ENCODE measurements around the gene SLC29A4. TPM values are rescaled to one million over a fixed set of nuclear protein-coding genes. Genes with fewer than 3 reads are reported as not detected.
"Not testable (repeated sequence)": the region's sequence is repeated elsewhere in the genome, so short reads cannot be mapped to it uniquely, and the experiment has no call there.

Gene SLC29A4
- total RNA-seq, 1 donor from 2014 or later = 2.7 TPM

- Histone ChIP-seq H3K9me3 (no peaks in the 10 kb centered on the region), H3K27me3 (no peaks in the 10 kb centered on the region), H3K4me3 (no peak overlapping the region), H3K27ac (no peak overlapping the region), H3K36me3 (no peaks in the 10 kb centered on the region), H3K4me1 (no peaks in the 10 kb centered on the region)
- no peak for TF ChIP-seq POLR2A (IDR thresholded peaks at IDR 0.05)
- TF ChIP-seq, protein P1, sequence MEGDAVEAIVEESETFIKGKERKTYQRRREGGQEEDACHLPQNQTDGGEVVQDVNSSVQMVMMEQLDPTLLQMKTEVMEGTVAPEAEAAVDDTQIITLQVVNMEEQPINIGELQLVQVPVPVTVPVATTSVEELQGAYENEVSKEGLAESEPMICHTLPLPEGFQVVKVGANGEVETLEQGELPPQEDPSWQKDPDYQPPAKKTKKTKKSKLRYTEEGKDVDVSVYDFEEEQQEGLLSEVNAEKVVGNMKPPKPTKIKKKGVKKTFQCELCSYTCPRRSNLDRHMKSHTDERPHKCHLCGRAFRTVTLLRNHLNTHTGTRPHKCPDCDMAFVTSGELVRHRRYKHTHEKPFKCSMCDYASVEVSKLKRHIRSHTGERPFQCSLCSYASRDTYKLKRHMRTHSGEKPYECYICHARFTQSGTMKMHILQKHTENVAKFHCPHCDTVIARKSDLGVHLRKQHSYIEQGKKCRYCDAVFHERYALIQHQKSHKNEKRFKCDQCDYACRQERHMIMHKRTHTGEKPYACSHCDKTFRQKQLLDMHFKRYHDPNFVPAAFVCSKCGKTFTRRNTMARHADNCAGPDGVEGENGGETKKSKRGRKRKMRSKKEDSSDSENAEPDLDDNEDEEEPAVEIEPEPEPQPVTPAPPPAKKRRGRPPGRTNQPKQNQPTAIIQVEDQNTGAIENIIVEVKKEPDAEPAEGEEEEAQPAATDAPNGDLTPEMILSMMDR (IDR thresholded peaks at IDR 0.05) = no peak
- no peak for TF ChIP-seq POLR2AphosphoS5 (IDR thresholded peaks at IDR 0.05; ENCODE audit: insufficient read depth in 1 of 2, low read depth in 1 of 2)
- intact Hi-C loops (cut with DNase I) = no loop called here
- DNase-seq (ENCODE audit: extremely low spot score in 2 of 2) = no peak
These were observed 17.2 kb upstream of the SLC29A4 start for GRCh38 chr7:5265320-5266190.

DNA sequence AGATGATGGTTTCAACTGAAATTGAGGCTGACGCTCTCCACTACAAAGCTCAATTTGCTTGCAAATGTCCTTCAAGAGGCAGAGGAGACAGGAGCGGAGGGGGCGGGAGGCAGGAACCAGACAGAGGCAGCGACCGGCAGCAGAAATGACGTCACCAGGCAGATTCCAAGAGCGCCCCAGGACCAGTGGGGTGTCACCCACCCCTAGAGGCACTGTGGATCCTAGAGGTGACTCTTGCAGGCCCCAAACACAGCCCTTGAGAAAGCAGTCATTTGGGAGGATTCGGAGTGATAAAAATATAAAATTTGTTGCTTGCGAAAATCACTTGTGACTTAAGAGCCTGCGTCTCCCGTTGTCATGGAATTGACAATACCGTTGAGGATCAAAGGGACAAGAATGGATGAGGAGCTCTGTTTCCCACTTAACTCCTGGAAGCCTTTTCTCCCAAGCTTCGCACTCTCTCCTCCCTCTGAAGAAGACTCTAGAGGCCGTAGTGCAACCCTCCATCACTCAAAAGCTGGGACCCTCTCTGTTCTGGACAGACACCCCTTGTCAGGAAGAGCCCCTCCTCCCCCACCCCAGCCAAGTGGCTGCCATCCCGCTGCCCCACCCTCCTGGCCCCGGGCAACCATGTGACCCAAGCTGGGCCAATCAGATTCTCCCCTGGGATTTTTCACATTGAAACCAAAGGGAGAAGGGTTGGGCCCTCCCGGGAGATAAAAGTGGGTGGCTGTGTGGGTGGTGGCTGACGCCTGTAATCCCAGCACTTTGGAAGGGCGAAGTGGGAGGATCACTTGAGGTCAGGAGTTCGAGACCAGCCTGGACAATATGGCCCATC is 16.3 kb upstream of the SLC29A4 start:
- Histone ChIP-seq H3K36me3 (no peaks in the 10 kb centered on the region), H3K4me3 (no peak overlapping the region), H3K27ac (no peak overlapping the region), H3K9me3 (no peaks in the 10 kb centered on the region), H3K27me3 (no peaks in the 10 kb centered on the region), H3K4me1 (no peaks in the 10 kb centered on the region)
- intact Hi-C loops (cut with DNase I) = no loop called here
- no peak for DNase-seq (ENCODE audit: extremely low spot score in 2 of 2)
- TF ChIP-seq POLR2A (IDR thresholded peaks at IDR 0.05) (no peak), POLR2AphosphoS5 (IDR thresholded peaks at IDR 0.05; ENCODE audit: insufficient read depth in 1 of 2, low read depth in 1 of 2) (no peak)
- TF ChIP-seq, protein P1 (IDR thresholded peaks at IDR 0.05) = no peak

DNA sequence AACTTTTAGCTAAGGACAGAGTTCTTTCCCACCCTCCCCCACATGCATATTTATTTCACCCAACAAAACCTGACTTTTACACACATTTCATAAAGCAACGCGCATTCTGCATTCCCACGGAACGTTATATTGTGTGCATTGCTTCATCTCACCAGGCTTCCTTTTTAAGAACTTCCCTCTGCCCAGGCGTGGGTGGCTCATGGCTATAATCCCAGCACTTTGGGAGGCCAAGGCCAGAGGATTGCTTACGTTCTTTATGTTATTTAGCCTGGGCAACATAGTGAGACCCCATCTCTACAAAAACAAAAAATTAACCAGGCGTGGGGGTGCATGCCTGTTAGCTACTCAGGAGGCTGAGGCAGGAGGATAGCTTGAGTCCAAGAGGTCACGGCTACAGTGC is 14.9 kb upstream of the SLC29A4 start:
- DNase-seq (ENCODE audit: extremely low spot score in 2 of 2); H3K4me3 ChIP-seq; H3K27me3 ChIP-seq; H3K36me3 ChIP-seq; H3K4me1 ChIP-seq; intact Hi-C loops (cut with DNase I); H3K9me3 ChIP-seq; H3K27ac ChIP-seq: not testable (repeated sequence)

DNA sequence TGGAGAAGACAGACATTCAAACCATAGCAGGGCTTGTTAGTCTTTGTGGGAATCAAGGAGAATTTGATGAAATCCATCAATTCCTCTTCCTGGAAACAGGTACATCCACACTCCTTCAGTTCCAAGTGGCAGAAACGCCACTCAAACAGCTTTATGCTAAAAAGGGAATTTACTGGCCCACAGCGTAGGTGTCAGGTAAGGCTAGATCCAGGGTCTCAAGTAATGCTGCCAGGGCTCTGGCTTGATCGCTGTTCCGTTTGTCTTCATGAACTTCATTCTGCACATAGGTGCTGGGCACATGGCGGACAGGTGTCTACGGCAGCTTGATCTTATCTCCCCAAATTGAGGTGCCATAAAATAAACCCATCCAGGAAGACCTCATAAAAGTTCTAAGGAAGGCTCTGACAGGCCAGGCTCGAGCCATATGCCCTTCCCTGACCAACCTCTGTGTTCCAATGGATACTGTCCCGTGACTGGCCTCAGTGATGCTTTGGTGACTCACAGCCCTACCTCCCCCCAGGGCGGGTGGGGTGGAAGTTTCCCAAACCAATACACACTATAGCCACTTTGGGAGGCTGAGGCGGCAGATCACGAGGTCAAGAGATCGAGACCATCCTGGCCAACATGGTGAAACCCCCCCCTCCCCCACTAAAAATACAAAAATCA is 12.6 kb upstream of the SLC29A4 start:
- H3K9me3 ChIP-seq; H3K27ac ChIP-seq; H3K36me3 ChIP-seq; H3K27me3 ChIP-seq; H3K4me3 ChIP-seq; DNase-seq (ENCODE audit: extremely low spot score in 2 of 2); intact Hi-C loops (cut with DNase I); H3K4me1 ChIP-seq: not testable (repeated sequence)

- H3K36me3 ChIP-seq = no peaks in the 10 kb centered on the region
- DNase-seq (ENCODE audit: extremely low spot score in 2 of 2) = no peak
- H3K4me1 ChIP-seq = no peaks in the 10 kb centered on the region
- no peak for TF ChIP-seq POLR2A (IDR thresholded peaks at IDR 0.05)
- TF ChIP-seq, protein P1 (IDR thresholded peaks at IDR 0.05) = no peak
- no peak for TF ChIP-seq POLR2AphosphoS5 (IDR thresholded peaks at IDR 0.05; ENCODE audit: insufficient read depth in 1 of 2, low read depth in 1 of 2)
- intact Hi-C loops (cut with DNase I) = no loop called here
- H3K4me3 ChIP-seq = no peak overlapping the region
- no peaks in the 10 kb centered on the region for H3K27me3 ChIP-seq
- H3K27ac ChIP-seq = no peak overlapping the region
- no peaks in the 10 kb centered on the region for H3K9me3 ChIP-seq
These were observed 12.0 kb upstream of the SLC29A4 start for GRCh38 chr7:5270788-5271187.

- H3K9me3 ChIP-seq; H3K4me1 ChIP-seq; DNase-seq (ENCODE audit: extremely low spot score in 2 of 2); intact Hi-C loops (cut with DNase I); H3K27ac ChIP-seq; H3K4me3 ChIP-seq; H3K27me3 ChIP-seq; H3K36me3 ChIP-seq: not testable (repeated sequence)
These were observed 8.8 kb upstream of the SLC29A4 start for GRCh38 chr7:5273831-5274405.
